Measurements from ENCODE around the gene CCDC136.

Gene CCDC136

DNA sequence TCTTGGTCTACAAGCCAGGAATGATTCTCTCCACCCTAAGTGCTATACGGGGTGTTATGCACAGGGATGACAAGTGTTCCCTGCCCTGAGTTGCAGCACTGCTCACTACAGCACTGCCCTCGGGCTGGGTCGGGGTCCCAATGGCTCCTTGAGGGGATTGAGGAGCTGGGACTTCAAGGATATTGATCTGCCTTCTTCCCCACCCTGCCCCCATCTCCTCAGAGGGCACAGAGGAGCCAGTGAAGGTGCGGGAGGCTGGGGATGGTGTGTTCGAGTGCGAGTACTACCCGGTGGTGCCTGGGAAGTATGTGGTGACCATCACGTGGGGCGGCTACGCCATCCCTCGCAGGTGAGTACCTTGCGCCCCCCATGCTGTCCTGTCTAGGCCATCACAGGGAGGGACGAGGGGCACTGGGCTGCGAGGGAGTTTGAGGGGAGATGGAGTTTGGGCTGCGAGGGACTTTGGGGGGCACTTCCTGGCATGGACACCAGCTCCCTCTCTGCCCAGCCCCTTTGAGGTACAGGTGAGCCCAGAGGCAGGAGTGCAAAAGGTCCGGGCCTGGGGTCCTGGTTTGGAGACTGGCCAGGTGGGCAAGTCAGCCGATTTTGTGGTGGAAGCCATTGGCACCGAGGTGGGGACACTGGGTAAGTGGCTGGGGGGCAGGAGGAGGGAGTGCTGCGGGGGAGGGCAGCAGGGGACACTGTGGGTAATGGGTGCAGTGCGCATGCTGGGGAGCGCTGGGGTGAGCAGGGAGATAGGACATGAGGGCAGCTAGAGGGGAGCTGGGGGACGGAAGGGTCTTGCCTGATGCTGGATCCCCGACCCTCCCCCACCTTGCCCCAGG lies 48.8 kb downstream of the CCDC136 start:
- Histone ChIP-seq H3K9me2 (replicated peaks; ENCODE audit: control insufficient read depth, low read length) (no peaks in the 10 kb centered on the region), H3F3A (ENCODE audit: control insufficient read depth, insufficient read depth) (no peaks in the 10 kb centered on the region), H3K4me2 (ENCODE audit: low read length) (no peak overlapping the region), H3K9me3 (ENCODE audit: control insufficient read depth, insufficient read depth, low read length) (no peaks in the 10 kb centered on the region), H3K27ac (ENCODE audit: low read depth, low read length) (no peak overlapping the region), H3K79me2 (ENCODE audit: control insufficient read depth, low read length) (no peaks in the 10 kb centered on the region), H3K36me3 (ENCODE audit: control insufficient read depth, low read length) (no peaks in the 10 kb centered on the region), H3K27me3 (ENCODE audit: control insufficient read depth, low read length) (no peaks in the 10 kb centered on the region), H3K4me1 (ENCODE audit: control insufficient read depth, low read length) (peaks cover 17% of the 10 kb centered on the region), H4K20me1 (ENCODE audit: control insufficient read depth, insufficient read depth, low read depth, low read length) (no peaks in the 10 kb centered on the region), H3K4me3 (ENCODE audit: low read length) (no peak overlapping the region)
- TF ChIP-seq, protein P1, sequence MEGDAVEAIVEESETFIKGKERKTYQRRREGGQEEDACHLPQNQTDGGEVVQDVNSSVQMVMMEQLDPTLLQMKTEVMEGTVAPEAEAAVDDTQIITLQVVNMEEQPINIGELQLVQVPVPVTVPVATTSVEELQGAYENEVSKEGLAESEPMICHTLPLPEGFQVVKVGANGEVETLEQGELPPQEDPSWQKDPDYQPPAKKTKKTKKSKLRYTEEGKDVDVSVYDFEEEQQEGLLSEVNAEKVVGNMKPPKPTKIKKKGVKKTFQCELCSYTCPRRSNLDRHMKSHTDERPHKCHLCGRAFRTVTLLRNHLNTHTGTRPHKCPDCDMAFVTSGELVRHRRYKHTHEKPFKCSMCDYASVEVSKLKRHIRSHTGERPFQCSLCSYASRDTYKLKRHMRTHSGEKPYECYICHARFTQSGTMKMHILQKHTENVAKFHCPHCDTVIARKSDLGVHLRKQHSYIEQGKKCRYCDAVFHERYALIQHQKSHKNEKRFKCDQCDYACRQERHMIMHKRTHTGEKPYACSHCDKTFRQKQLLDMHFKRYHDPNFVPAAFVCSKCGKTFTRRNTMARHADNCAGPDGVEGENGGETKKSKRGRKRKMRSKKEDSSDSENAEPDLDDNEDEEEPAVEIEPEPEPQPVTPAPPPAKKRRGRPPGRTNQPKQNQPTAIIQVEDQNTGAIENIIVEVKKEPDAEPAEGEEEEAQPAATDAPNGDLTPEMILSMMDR (IDR thresholded peaks at IDR 0.05; ENCODE audit: low read depth, low read length, poor library complexity, severe bottlenecking), result no peak
- TF ChIP-seq EZH2phosphoT487 (IDR thresholded peaks at IDR 0.05; ENCODE audit: borderline replicate concordance, low read length), result no peak

DNA sequence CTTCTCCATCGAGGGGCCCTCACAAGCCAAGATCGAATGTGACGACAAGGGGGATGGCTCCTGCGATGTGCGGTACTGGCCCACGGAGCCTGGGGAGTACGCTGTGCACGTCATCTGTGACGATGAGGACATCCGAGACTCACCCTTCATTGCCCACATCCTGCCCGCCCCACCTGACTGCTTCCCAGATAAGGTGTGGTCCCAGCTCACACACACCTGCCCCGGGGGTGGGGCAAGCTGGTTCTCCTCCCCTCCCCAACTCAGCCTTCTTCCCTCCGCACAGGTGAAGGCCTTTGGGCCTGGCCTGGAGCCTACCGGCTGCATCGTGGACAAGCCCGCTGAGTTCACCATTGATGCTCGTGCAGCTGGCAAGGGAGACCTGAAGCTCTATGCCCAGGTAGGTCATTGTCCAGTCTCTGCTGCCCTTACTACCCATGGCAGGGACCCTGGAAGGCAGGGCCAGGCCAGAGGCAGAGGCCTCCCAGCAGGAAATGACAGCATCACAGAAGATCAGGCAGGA lies 49.5 kb downstream of the CCDC136 start:
- H3K4me3 ChIP-seq (ENCODE audit: low read length), result no peak overlapping the region
- H3F3A ChIP-seq (ENCODE audit: control insufficient read depth, insufficient read depth), result no peaks in the 10 kb centered on the region
- no peaks in the 10 kb centered on the region for H3K36me3 ChIP-seq (ENCODE audit: control insufficient read depth, low read length)
- H3K4me1 ChIP-seq (ENCODE audit: control insufficient read depth, low read length), result peaks cover 17% of the 10 kb centered on the region
- H4K20me1 ChIP-seq (ENCODE audit: control insufficient read depth, insufficient read depth, low read depth, low read length), result no peaks in the 10 kb centered on the region
- H3K9me2 ChIP-seq (replicated peaks; ENCODE audit: control insufficient read depth, low read length), result no peaks in the 10 kb centered on the region
- no peak overlapping the region for H3K27ac ChIP-seq (ENCODE audit: low read depth, low read length)
- no peaks in the 10 kb centered on the region for H3K79me2 ChIP-seq (ENCODE audit: control insufficient read depth, low read length)
- H3K9me3 ChIP-seq (ENCODE audit: control insufficient read depth, insufficient read depth, low read length), result no peaks in the 10 kb centered on the region
- no peak for TF ChIP-seq EZH2phosphoT487 (IDR thresholded peaks at IDR 0.05; ENCODE audit: borderline replicate concordance, low read length)
- TF ChIP-seq, protein P1 (IDR thresholded peaks at IDR 0.05; ENCODE audit: low read depth, low read length, poor library complexity, severe bottlenecking), result no peak
- peak overlapping the region; percentile 71; the same call in 1 of the 2 replicates for H3K4me2 ChIP-seq (ENCODE audit: low read length)
- H3K27me3 ChIP-seq (ENCODE audit: control insufficient read depth, low read length), result no peaks in the 10 kb centered on the region

DNA sequence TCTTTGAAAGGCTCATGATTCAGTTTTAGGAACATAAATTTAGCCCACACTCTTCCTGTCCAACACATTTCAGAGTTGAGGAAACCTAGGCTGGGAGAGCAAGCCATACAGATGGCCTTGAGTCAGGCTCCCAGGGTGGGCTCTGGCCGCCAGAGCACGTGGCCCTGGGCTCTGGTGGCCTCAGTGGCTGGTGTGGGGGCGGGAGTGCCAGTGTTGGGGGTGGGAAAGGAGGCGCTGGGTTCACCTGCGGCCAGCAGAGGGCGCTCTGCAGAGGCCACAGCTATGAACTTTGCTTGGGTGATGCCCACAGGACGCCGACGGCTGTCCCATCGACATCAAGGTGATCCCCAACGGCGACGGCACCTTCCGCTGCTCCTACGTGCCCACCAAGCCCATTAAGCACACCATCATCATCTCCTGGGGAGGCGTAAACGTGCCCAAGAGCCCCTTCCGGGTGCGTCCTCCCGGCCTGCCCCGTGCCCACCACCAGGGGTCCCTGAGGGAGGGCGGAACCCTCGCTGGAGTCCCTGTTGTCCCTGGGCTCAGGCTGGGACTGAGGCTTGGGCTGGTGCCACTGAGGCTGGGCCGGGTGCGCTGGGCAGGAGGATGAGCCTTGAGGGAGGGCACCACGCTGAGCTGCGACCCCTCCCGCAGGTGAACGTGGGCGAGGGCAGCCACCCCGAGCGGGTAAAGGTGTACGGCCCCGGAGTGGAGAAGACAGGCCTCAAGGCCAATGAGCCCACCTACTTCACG lies 50.3 kb downstream of the CCDC136 start:
- no peaks in the 10 kb centered on the region for H3K9me3 ChIP-seq (ENCODE audit: control insufficient read depth, insufficient read depth, low read length)
- no peaks in the 10 kb centered on the region for H3F3A ChIP-seq (ENCODE audit: control insufficient read depth, insufficient read depth)
- H4K20me1 ChIP-seq (ENCODE audit: control insufficient read depth, insufficient read depth, low read depth, low read length), result no peaks in the 10 kb centered on the region
- peaks cover 17% of the 10 kb centered on the region for H3K4me1 ChIP-seq (ENCODE audit: control insufficient read depth, low read length)
- no peaks in the 10 kb centered on the region for H3K27me3 ChIP-seq (ENCODE audit: control insufficient read depth, low read length)
- TF ChIP-seq, protein P1 (IDR thresholded peaks at IDR 0.05; ENCODE audit: low read depth, low read length, poor library complexity, severe bottlenecking), result peak; percentile 100
- TF ChIP-seq EZH2phosphoT487 (IDR thresholded peaks at IDR 0.05; ENCODE audit: borderline replicate concordance, low read length), result no peak
- H3K79me2 ChIP-seq (ENCODE audit: control insufficient read depth, low read length), result no peaks in the 10 kb centered on the region
- H3K4me3 ChIP-seq (ENCODE audit: low read length), result peak overlapping the region; percentile 61
- H3K36me3 ChIP-seq (ENCODE audit: control insufficient read depth, low read length), result no peaks in the 10 kb centered on the region
- H3K4me2 ChIP-seq (ENCODE audit: low read length), result peak overlapping the region; percentile 71
- no peak overlapping the region for H3K27ac ChIP-seq (ENCODE audit: low read depth, low read length)
- no peaks in the 10 kb centered on the region for H3K9me2 ChIP-seq (replicated peaks; ENCODE audit: control insufficient read depth, low read length)
